ENCODE results near the gene MAPK10. TPM values are rescaled to one million over a fixed set of nuclear protein-coding genes. Genes with fewer than 3 reads are reported as not detected.

Gene MAPK10
- total and polyA plus RNA-seq, 2 of the 8 experiments (the other 6 are each of a cell fraction or from before 2014, with no cell fraction given) = 2.5 to 3.1 TPM

DNA sequence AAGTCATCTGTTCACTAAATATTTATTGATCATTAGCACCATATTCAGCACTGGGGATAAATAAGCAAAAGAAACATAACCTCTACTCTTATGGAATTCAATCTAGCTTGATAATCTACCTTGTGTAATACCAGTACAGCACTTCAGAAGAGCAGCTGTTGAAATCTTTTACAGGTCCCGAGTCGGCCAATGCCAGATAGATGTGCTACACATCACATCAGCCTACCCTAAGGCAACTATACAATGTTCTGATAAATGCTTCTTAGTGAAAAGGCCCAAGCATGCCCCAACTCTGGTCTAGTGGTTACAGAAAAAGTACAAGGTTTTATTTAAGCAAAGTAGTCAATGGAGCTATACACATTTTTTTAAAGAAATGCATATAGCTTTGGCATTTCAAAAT lies 68.7 kb downstream of the MAPK10 start:
- no peaks in the 10 kb centered on the region for H3K4me1 ChIP-seq (replicated peaks in 1 of 4; ENCODE audit: control insufficient read depth in 3 of 4, insufficient read depth in 4 of 4, low read length in 3 of 4)
- no peak overlapping the region for H3K56ac ChIP-seq (replicated peaks; ENCODE audit: insufficient read length, low read depth, low read length)
- no peak overlapping the region for H3K18ac ChIP-seq (ENCODE audit: extremely low read depth, low read length)
- no peak overlapping the region for H2BK5ac ChIP-seq (ENCODE audit: low read depth, low read length)
- TF ChIP-seq TAF1 (IDR thresholded peaks at IDR 0.05; ENCODE audit: low read depth, low read length) (no peak), TCF12 (IDR thresholded peaks at IDR 0.05; ENCODE audit: low read depth, low read length) (no peak), RXRA (IDR thresholded peaks at IDR 0.05; ENCODE audit: insufficient read depth, low read depth, low read length) (no peak), POLR2AphosphoS5 (IDR thresholded peaks at IDR 0.05; ENCODE audit: low read depth, low read length) (no peak), POLR2A (IDR thresholded peaks at IDR 0.05; ENCODE audit: control extremely low read depth in 1 of 2, low read depth in 2 of 2, low read length in 2 of 2) (no peak), CREB1 (IDR thresholded peaks at IDR 0.05) (no peak), TEAD4 (IDR thresholded peaks at IDR 0.05; ENCODE audit: low read depth, low read length) (no peak), NRF1 (IDR thresholded peaks at IDR 0.05; ENCODE audit: low read depth, low read length) (no peak), POU5F1 (IDR thresholded peaks at IDR 0.05; ENCODE audit: low read depth, low read length) (no peak)
- TF ChIP-seq, protein P1, sequence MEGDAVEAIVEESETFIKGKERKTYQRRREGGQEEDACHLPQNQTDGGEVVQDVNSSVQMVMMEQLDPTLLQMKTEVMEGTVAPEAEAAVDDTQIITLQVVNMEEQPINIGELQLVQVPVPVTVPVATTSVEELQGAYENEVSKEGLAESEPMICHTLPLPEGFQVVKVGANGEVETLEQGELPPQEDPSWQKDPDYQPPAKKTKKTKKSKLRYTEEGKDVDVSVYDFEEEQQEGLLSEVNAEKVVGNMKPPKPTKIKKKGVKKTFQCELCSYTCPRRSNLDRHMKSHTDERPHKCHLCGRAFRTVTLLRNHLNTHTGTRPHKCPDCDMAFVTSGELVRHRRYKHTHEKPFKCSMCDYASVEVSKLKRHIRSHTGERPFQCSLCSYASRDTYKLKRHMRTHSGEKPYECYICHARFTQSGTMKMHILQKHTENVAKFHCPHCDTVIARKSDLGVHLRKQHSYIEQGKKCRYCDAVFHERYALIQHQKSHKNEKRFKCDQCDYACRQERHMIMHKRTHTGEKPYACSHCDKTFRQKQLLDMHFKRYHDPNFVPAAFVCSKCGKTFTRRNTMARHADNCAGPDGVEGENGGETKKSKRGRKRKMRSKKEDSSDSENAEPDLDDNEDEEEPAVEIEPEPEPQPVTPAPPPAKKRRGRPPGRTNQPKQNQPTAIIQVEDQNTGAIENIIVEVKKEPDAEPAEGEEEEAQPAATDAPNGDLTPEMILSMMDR (IDR thresholded peaks at IDR 0.05; ENCODE audit: control extremely low read depth in 1 of 3, insufficient read depth in 1 of 3, low read depth in 1 of 3, low read length in 3 of 3) = no peak
- no peak overlapping the region for H3K23ac ChIP-seq (ENCODE audit: insufficient read length)
- H2BK20ac ChIP-seq (ENCODE audit: low read length) = no peak overlapping the region
- H3K27me3 ChIP-seq (replicated peaks in 1 of 4; ENCODE audit: control insufficient read depth in 3 of 4, extremely low read depth in 1 of 4, insufficient read depth in 3 of 4, low read length in 3 of 4) = no peaks in the 10 kb centered on the region; a peak in 1 of 7 replicates
- H4K8ac ChIP-seq (ENCODE audit: extremely low read depth, insufficient read depth, low read length) = no peak overlapping the region
- no peak overlapping the region for H2BK15ac ChIP-seq (ENCODE audit: low read length)
- no peak overlapping the region for H2BK120ac ChIP-seq (replicated peaks; ENCODE audit: low read depth, low read length)
- no peak overlapping the region for H2BK12ac ChIP-seq (ENCODE audit: low read depth, low read length)
- WGBS, 2 experiments (ENCODE audit: extremely low coverage in 1 of 2, insufficient coverage in 1 of 2, insufficient read length in 1 of 2, insufficient replicate concordance in 2 of 2, low coverage in 1 of 2, low lambda C conversion rate in 2 of 2, missing lambda C conversion rate in 1 of 2) = 84% methylated on average over 2 of the region's 2 CpGs; no CpG with 5 or more reads in 1 of the 2 experiments
- FAIRE-seq (no peak), DNase-seq (ENCODE audit: low read depth in 1 of 2, low spot score in 2 of 2) (no peak)
- H4K91ac ChIP-seq (replicated peaks; ENCODE audit: insufficient read length, low read length) = no peak overlapping the region
- H3K9me3 ChIP-seq (ENCODE audit: insufficient read depth in 2 of 2, low read depth in 1 of 2, low read length in 1 of 2) = no peaks in the 10 kb centered on the region
- CTCF ChIA-PET (ENCODE audit: partially characterized antibody) = no interaction called here
- H3K4me3 ChIP-seq (ENCODE audit: extremely low read depth in 1 of 4, insufficient read depth in 2 of 4, low read depth in 3 of 4, low read length in 4 of 4) = no peak overlapping the region
- H3K79me2 ChIP-seq (ENCODE audit: control insufficient read depth in 1 of 2, insufficient read depth in 2 of 2, low read length in 2 of 2) = no peaks in the 10 kb centered on the region
- H3K79me1 ChIP-seq (ENCODE audit: low read depth, low read length) = no peaks in the 10 kb centered on the region
- POLR2A ChIA-PET (ENCODE audit: partially characterized antibody) = no interaction called here
- no peak overlapping the region for H2AK5ac ChIP-seq (ENCODE audit: low read depth, low read length)
- H3K4ac ChIP-seq (replicated peaks; ENCODE audit: insufficient read length, low read depth, low read length) = no peak overlapping the region
- no peaks in the 10 kb centered on the region for H4K20me1 ChIP-seq (replicated peaks in 1 of 2; ENCODE audit: control insufficient read depth in 1 of 2, insufficient read depth in 2 of 2, low read length in 2 of 2)
- no peak overlapping the region for H2AFZ ChIP-seq (ENCODE audit: low read length)
- no peak overlapping the region for H4K5ac ChIP-seq (ENCODE audit: insufficient read length, low read depth, low read length)
- H3K4me2 ChIP-seq (ENCODE audit: insufficient read depth in 1 of 2, low read depth in 2 of 2, low read length in 2 of 2) = no peak overlapping the region
- no peak overlapping the region for H3K14ac ChIP-seq (ENCODE audit: insufficient read length)
- no peaks in the 10 kb centered on the region for H3K36me3 ChIP-seq (ENCODE audit: control insufficient read depth in 2 of 4, insufficient read depth in 4 of 4, low read length in 3 of 4)
- no peak overlapping the region for H3K27ac ChIP-seq (ENCODE audit: low read depth, low read length)
- H3K23me2 ChIP-seq (ENCODE audit: low read depth, low read length) = no peaks in the 10 kb centered on the region
- H3K9ac ChIP-seq (replicated peaks in 1 of 4; ENCODE audit: extremely low read depth in 1 of 4, low read depth in 3 of 4, low read length in 3 of 4) = no peak overlapping the region
